ENCODE results near the gene LAG3.

The LAG3 gene

DNA sequence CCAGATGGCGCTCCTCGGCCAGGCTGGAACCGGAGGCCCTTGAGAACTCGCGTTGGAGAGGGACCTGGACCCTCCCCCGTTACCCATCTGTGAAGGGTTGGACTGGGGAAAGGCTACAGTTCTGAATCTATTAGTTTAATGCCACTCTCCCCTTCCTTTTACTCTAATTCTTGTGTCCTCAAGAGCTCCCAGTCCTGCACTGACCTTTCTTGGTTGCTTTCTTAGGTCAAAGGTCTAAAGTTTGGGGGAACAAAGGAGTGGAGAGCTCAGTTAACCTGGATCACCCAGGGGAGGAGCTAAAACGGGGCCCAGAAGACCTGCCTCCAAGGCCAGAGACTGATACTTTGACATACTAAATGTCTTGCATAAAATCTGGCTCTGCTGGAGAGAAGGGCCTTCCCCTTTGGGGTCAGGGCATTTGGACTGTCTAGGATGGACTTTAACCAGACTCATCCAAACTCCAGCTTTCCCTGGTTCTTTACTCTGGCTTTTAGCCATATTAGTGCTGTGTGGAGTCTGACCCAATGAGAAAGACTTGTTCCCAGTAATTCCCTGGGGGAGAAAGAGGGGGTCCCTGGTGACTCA, 18.5 kb upstream of the LAG3 start:
- no peak for DNase-seq

DNA sequence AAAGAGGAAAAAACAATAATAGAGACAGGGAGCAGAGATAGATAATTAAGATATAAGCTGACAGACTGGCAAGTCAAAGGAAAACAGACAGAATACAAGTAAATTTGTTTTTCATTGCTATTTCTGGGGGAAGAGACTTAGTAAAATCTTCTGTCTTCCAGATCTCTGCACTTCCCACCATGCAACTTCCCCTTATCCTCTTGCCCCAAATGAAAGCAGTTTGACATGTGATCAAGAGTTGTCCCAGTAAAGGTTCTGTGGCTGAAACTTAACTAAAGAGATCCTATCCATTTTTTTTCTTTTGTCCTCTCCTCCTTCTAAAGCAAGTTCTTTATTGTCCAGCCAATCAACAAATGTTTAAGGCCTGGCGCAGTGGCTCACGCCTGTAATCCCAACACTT, 17.9 kb upstream of the LAG3 start:
- no peak for DNase-seq

DNA sequence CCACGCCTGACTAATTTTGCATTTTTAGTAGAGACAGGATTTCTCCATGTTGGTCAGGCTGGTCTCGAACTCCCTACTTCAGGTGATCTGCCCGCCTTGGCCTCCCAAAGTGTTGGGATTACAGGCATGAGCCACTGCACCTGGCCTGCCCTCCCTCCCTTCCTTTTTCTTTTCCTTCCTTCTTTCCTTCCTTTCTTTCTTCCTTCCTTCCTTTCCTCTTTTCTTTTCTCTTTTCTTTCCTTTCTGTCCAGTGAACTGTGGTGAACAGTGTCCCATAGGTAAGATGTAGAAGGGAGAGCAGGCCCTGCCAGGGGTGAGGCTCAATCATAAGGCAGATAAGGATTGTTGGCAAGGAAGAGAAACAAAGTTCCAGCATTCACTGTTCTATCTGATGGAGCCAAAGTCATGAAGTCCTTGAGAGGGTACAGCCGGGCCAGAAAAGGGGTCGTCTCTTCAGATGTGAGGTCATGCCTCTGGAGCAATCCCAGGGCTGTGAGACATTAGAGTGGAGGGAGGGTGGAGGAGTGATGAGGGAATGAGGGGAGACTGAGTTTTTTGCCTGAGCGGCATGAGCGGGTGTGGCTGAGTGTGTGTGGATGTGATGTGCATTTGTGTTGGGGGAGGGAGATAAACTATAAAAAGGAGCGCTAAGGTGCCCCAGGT, 15.2 kb upstream of the LAG3 start:
- DNase-seq: no peak

DNA sequence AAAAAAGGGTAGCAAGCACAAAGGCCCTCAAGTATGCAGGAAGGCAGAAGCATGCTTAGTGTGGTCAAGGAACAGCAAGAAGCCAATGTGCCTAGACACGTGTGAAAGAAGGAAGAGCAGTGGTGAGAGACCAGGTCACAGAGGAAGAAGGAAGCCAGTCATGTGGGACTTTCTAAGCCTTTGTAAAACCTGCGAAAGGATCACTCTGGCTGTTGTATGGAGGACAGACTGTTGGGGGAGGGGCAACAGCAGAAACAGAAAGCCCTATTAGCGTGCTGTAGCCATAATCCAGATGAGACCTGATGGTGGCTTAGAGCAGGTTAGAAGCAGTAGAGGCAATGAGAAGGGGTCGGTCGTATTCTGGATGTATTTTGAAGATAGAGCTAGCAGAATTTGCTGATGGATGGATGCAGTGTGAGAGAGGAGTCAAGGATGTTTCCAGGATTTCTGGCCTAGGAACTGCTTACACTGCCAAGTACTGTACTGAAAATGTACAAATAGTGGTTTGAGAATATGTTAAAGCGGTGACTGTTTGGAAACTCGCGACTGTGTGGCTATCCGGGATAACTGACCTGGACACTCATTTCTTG, 13.7 kb upstream of the LAG3 start:
- no peak for DNase-seq

DNA sequence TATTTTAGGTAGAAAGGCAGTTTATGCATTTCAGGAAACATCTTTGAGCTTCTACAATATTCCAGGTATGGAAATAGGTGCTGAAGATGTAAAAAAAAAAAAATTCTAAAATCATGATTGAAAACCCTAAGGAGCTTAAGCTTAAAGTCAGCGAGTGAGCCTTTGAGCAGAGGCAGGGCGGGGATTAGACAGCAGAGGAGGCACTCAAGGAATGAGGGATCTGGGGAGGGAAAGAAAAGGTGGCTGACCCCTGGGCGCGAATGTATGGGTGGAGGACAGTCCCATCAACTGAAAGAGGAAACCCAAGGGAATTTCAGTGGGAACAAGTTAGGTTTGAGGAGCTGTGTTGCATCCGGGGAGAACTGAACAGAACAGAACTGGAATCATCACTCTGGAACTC, 12.6 kb upstream of the LAG3 start:
- no peak for DNase-seq

DNA sequence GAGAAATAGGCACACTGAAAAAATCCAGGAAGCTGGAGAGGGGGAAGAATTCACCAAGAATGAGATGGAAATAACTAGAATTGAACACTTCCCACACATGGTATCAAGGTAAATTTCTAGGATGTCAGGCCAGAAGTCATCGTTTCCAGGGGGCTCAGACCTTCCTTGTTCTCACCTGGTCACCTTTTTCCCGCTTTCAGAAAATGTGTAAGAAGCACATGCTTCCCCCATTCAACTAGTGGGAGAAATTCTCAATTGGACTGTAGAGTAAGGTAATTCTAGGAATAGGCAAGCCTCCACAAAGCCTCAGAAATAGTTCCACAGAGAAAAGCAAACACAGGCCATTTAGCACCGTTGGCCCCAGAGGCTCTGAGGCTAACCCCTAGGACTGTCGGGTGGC, 8.9 kb upstream of the LAG3 start:
- DNase-seq: no peak

DNA sequence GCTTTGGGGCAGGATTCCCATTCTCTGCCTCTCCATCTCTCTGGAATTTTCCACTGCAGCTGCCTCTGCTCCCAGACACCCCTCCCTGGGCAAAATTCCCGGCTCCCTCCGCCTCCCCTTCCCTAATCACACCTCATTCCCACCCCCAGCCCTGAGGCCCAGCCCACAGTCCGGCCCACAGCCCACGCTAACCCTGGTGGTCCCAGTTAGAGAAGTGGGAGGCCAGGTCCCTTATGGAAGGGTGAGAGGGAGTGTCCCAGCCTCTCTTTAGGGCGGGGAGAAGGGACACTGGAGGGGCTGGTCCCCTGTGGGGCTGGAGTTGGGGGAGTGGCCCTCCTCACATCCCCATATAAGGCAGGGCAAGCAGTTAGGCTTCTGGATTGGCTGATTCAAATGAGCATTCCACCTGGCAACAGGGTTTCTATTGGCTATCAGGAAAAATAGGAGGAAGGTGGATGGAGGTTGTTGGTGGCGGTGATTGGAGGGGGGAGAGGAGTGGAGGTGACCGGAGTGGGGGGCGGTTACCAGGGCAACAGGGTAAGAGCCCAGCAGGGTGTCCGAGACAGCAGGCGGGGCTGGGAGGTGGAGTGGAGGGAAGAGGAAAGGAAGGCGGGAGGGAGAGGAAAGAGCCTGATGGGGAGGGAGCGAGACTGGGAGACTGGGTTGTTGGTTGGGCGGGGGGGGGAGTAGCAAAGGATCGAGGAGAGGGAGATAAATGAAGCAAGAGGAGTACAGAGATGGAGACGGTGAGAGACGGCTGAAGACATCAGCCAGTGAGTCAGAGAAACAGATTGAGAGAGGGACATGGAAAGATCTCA, 8.1 kb upstream of the LAG3 start:
- DNase-seq: peak; percentile 43

DNA sequence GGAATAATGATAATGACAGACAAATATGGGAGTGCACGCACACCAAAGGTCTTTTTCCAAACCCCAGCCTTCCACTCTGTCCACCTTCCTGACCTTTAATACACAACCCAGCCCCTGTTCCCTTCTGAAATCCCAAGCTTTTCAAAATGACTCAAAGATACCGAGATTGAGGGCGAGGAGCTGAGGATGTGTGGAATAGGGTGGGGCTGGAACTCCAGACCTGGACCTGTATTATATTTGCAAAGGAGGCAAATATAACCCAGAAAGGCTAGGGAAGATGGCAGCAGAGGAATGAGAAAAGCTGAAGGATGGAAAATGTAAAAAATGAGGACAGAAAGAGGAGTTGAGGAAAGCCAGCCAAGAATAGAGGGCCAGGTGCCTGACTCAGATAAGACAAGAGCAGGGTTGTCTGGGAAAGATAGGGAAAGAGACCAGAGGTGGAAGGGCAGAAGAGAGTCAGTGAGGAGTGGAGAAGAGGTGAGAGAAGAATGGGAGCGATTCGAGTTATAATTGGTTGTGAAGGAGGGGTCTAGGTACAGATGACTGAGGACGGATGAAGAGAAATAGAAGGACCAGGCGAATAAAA, 7.2 kb upstream of the LAG3 start:
- DNase-seq: no peak

DNA sequence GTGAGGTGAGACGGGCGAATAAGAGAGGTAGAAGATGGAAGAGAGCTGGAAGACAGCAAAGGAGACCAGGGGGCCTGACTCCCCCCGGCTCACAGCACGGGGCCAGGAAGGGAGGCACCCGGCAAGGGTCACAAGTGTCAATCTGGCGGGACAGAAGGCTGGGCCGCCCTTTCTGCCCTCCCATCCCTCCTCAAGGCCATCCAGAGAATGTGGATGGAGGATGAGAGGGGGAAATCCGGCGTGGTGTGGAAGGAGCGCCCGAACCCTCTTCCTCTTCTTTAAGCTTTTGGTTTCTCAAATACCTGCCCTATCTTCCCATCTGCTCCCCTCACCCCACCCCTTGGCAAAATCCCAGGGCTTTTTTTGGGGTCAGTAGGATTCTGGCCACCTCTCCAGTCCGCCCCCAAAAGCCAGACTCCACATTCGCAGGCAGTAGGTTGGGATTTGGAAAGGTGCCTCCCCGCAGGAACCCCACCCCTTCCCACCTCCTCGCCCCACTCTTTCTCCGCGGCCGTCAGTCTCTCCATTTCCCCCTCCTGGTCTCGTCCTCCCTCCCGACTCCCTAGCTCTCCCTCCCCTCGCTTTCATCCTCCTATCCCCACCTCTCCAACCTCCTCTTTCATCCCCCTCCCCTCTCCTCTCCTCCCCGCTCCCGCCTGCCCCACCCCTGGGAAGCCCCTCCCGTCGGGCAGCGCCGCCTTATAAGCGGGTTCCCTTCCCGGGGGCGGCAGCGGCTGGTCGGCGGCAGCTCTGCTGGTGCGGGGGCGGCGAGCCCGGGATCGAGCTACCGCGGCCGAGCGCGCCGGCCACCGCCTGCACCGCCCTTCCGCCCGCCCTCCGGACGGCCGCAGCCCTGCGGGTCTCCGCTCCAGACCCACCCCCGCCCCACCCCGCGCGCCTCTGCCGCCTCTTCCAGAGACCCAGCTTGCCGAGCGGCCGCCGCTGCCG, 6.4 kb upstream of the LAG3 start, which contains the start of gene PTMS:
TSS of gene PTMS (plus strand) at position 730 of the 948 bp plus-strand sequence. CDS start 343 bp downstream, outside the sequence.
- no peak for DNase-seq

DNA sequence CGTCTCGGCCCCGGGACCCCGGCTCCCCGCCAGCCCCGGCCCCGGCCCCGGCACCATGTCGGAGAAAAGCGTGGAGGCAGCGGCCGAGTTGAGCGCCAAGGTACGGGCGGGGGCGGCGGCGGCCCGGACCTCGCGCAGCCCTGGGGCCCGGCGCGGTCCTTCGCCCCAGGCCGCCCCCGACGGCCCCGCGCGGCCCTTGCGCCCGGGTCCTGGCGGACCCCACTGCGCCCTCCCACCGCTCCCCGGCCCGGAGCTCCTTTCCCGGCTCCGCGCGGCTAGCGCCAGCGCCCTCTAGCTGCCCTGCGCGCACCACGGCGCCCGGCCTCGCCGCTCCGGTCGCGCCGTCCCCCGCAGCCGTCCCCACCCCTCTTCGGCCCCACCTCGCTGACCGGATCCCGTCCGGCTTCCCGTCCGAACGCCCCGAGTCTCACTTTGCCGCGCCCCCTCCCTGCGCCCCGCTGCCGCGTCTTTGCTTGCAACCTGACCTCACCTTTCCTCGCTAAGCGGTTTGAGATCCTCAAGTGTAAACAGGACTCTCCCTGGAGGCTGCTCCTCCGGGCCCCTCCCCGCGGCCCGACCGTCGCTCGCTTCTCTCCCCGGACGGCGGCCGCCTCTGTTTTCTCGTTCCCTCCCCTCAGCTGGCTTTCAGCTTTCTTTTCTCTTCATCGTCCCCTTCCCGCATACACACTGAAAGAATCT, 5.5 kb upstream of the LAG3 start:
- peak; percentile 47 for DNase-seq

DNA sequence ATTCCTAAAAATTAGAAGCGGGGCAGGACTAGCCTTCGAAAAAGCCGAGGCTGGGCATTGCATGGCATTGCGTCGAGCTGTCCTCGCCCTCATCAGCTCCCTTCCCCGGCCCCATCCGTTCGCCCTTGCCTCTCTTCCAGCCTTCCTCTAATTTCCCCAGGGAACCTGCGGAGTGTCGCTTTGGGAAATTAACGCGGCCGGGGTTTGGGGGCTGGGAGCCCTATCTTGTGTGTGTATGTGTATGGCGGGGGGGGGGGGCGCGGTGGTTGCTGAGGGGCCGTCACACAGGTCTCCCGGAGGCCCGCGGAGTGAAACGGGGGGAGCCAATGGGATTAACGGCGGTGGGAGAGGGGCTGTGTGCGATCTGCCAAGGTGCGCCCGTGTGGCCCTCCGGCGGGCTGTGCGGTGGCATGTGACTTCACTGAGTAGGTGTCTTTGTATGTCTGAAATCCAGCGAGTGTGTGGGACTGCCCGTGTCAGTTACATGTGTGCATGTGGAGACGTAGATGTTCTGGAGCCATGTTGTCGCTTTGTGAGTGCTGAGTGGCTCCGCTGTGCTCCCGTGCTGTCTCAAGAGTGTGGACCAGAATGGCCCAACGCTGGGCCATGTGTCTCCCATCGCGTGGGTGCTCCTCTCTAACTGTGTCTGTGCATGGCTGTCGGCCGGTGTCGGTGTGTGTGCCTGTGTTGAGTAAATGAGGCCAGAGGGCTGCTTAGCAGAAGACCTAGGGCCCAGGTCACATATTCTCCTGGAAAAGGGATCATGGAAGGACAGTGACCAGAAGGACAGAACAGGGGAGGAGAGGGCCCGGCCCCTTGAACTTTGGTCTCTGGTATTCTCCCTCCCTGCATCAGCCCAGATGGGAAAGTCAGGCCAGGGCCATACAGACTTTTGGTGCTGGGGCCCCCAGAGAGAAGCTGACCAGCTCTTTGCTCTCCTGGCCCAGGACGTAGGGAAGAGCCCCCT, 4.7 kb upstream of the LAG3 start:
- DNase-seq: no peak

DNA sequence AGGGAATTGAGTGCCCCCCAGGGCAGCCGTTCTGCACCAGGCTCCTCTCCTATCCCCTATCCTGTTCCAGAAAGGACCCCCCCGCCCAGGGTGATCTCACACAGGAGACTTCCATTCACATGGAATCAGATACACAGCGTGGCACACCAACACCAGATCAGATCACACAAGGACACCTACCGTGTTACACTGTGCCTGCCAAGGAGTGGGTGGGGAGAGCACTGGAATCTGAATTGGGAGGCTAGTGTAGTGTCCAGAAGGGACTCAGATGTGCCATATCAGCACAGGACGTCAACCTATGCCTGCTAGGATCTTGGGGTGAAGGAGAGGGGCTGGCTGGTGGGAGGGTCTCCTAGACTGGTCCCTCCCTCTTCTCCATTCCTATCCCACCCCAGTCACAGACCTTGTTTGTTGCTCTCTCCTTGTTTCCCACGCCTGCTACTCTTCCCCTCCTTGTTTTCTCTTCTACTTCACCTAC, 3.8 kb upstream of the LAG3 start:
- DNase-seq: no peak

DNA sequence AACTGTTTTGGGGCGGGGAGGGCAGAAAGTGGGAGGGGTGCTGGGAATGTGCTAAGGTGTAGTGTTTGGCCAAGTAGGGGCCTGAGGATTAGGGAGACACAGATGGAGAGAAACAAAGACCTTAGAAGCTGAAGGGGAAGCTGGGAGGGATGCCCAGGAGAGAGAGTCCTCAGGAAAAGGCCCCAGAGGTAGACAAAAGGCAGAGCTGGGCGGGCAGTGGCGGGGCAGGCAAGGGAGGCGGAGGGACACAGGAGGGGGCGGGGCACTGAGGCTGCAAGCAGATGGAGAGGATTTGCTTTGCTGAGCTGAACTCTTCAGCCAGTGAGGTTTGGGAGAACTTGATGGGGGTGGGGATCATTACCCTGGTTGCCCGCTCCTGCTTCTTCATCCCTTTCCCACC, 3.3 kb upstream of the LAG3 start:
- DNase-seq: no peak

DNA sequence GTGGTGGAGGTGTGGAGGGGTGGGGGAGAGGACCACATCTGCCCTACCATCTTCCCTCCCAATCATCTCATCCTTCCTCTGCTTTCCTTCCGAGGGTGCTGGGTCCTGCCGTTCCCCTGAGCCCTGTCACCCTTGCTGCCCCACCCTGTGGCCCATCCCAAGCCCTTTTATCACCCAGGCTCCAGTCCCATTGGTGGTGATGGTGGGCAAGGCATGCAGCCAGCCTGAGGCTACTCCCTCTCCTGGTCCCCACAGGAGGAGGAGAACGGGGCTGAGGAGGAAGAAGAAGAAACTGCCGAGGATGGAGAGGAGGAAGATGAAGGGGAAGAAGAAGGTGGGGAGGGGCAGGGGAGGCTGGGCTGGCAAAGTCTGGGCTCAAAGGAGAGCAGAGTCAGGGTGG, 2.7 kb upstream of the LAG3 start:
- no peak for DNase-seq

DNA sequence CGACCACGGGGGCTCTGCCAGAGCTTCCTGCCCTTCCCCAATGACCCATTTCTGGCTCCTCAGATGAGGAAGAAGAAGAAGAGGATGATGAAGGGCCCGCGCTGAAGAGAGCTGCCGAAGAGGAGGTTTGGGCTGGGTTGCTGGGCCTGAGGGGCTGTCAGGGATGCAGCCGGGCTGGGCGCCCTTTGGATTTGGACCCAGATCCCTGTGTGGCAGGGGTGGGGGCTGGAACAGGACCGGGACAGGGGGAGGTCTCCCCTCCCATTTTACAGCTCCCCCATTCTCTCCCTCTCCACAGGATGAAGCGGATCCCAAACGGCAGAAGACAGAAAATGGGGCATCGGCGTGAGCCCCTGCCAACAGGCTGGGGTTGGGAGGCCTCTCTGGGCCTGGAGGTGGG, 2.2 kb upstream of the LAG3 start:
- DNase-seq: no peak

DNA sequence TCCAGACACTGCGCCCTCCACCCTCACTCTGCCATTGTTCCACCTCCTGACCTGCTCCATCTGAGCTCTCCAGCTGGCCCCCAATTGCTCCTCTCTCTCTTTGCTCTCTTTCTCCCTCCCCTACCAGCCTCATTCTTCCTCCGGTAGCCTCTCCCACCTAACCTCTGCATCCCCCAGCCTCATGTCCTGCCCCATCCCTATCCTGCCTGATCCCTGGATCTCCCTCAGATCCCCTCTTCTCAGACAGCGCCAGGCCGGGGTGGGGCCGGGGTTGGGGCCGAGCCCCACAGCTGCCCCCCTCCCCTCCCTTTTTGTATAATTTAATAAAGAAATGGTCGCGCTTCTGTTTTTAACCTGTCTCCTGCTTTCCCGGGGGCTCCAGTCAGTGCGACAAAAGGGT, 1.7 kb upstream of the LAG3 start:
- DNase-seq: no peak

DNA sequence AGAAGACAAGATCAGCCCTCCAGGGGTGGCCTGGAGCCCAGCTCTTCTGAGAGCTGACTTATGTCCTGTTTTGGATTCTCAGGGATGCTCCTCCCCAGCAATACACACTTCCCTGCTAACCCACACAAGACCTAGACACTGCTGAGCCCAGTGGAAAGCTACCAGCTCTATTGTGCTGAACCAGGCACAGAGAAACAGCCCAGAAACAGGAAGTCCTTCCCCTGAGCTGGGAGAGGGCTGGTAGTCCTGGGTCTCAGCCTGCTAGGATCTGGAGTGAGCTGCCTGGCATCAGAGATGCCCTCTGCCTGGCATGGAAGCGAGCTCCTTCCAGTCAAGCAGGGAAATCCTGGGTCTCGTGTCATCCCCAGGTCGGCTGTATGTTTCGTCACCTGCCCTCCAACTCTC, 1.2 kb upstream of the LAG3 start:
- DNase-seq: no peak

DNA sequence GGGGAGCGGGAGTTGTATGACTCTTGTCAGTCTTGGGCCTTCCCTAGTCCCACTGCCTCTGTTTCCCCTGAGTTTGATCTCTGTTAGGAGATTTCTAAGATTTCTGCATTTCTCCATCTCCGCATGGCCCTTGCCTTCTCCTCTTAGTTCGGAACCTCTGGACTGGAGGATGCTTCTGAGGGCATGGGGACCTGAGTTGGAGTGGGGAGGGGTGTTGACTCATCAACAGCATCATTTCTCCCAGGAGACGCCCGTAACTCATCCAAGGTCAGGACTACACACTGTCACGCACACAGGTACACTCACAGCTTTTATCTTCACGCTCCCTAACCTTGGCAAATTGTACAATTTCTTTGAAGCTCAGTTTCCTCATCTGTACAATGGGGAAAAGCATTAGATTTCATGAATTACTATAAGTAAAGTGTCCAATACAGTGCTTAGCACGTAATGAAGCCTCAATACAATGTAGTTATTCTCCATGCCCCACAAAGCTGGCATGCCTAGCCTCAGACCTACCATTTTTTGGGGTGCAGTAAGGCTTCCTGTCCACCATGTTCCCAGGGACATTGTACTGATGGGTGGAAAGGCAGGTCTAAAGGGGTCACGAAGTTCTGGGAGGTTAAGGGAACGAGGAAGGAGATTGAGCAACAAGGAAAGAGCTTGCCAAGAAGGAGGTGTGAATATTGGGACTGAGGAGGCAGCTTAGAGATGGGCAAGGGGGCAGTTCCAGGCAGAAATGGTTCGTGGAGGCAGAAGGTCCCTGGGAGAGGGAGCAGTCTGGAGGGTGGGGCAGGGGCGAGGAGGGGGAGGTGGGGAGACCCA, 600 bp upstream of the LAG3 start:
- DNase-seq: no peak

Data from activated gamma-delta T cell treated with Interleukin-2 at 50 U/mL for 16 hours (primary cell).